Panc1 (cell line): Measurements from ENCODE around the gene FAM50B. TPM values are rescaled to one million over a fixed set of nuclear protein-coding genes. Genes with fewer than 3 reads are reported as not detected.

ENCODE experiments used
- ATAC-seq: fragments of 200-7000 bp; cut with Tn5 transposase; 2 replicates; pipeline ENCODE4 v1.9.1; 2020; ENCODE audit warnings: mild to moderate bottlenecking, moderate library complexity
- BruUV-seq: library from RNA; stranded (reverse); fragments of 400-500 nt; replicated peaks from 2 replicates; lab custom pipeline; 2021; lab: Mats Ljungman, UMichigan
- CTCF ChIA-PET: fragments of 300-600 bp; sonication (Branson Sonifier 250); formaldehyde crosslinking; loops from one replicate; lab custom pipeline; 2022; ENCODE audit warnings: antibody characterized with exemption; lab: Charles Lee
- POLR2A ChIA-PET: fragments of 300-600 bp; sonication (Branson Sonifier 250); formaldehyde crosslinking; loops from one replicate; lab custom pipeline; 2022; ENCODE audit warnings: antibody characterized with exemption; lab: Charles Lee
- DNase-seq: peaks from one replicate; pipeline ENCODE4 v3.0.0-alpha.2; 2010; ENCODE audit warnings: low read depth, low spot score
- H3K27ac ChIP-seq: 2 replicates; pipeline ENCODE4 v1.5.1; 2011; ENCODE audit warnings: mild to moderate bottlenecking, low read length, inconsistent platforms
- H3K27me3 ChIP-seq: fragments of 200-500 bp; sonication (Bioruptor generic); 2 replicates; pipeline ENCODE4 v1.6.0; 2014; ENCODE audit warnings: low read length, inconsistent platforms; ENCODE audit not compliant: control insufficient read depth, insufficient read depth
- H3K36me3 ChIP-seq: fragments of 200-500 bp; sonication (Bioruptor generic); 2 replicates; pipeline ENCODE4 v1.5.1; 2014; ENCODE audit warnings: inconsistent platforms, mild to moderate bottlenecking, low read length, moderate library complexity; ENCODE audit not compliant: control insufficient read depth, insufficient read depth
- H3K4me1 ChIP-seq: 2 replicates; pipeline ENCODE4 v1.5.1; 2011; ENCODE audit warnings: inconsistent platforms, mild to moderate bottlenecking, low read length, moderate library complexity; ENCODE audit not compliant: control insufficient read depth, insufficient read depth
- H3K4me3 ChIP-seq, 2 experiments: 2 replicates each; pipeline ENCODE4 v1.5.1; 2011 to 2012; ENCODE audit warnings: low read depth in 2 of 2, low read length in 2 of 2, mild to moderate bottlenecking in 2 of 2, inconsistent platforms in 1 of 2, moderate library complexity in 1 of 2
- H3K9me3 ChIP-seq: fragments of 200-500 bp; sonication (Bioruptor generic); 2 replicates; pipeline ENCODE4 v1.5.1; 2014; ENCODE audit warnings: low read depth, mild to moderate bottlenecking, inconsistent platforms, low read length, moderate library complexity; ENCODE audit not compliant: control insufficient read depth, insufficient read depth
- CTCF ChIP-seq: fragments of 450-650 bp; IDR thresholded peaks from 2 replicates; pipeline ENCODE4 v1.5.1; 2017; ENCODE audit warnings: mild to moderate bottlenecking
- POLR2AphosphoS5 ChIP-seq: IDR thresholded peaks from 2 replicates; pipeline ENCODE4 v1.6.1; 2012; ENCODE audit warnings: mild to moderate bottlenecking, low read depth, low read length, moderate library complexity
- REST ChIP-seq, 2 experiments: IDR thresholded peaks; 2 replicates each; pipeline ENCODE4 v1.6.1; 2011 to 2012; ENCODE audit warnings: low read depth in 2 of 2, control low read depth in 1 of 2, low read length in 1 of 2, mild to moderate bottlenecking in 1 of 2, moderate library complexity in 1 of 2; ENCODE audit not compliant: insufficient read depth in 1 of 2
- SIN3A ChIP-seq: IDR thresholded peaks from 2 replicates; pipeline ENCODE4 v1.6.1; 2012; ENCODE audit warnings: low read depth, mild to moderate bottlenecking, low read length, moderate library complexity, borderline replicate concordance; ENCODE audit not compliant: insufficient read depth
- TCF7L2 ChIP-seq: IDR thresholded peaks from 2 replicates; pipeline ENCODE4 v1.6.1; 2011; ENCODE audit warnings: mild to moderate bottlenecking, low read depth, low read length, inconsistent platforms
- in situ Hi-C: cut with HindIII; loops from 2 replicates; pipeline ENCODE4 v1.10.0; 2016; ENCODE audit warnings: low sequenced_read_pairs, low pct_unique_long_range_greater_than_20kb
- intact Hi-C: fragments of 100-400 bp; cut with micrococcal nuclease; formaldehyde crosslinking; loops from one replicate; pipeline ENCODE4 v1.10.0; 2022; ENCODE audit not compliant: unreplicated experiment
- total RNA-seq: library from RNA; stranded (reverse); gene quantifications from one replicate; pipeline ENCODE4 v1.2.1, GENCODE V29; 2021; ENCODE audit not compliant: unreplicated experiment

Gene FAM50B
- total RNA-seq, 1 experiment from 2014 or later: not detected

- in situ Hi-C loops: no loop called here
- Histone ChIP-seq H3K27me3 (no peaks in the 10 kb centered on the region), H3K36me3 (no peaks in the 10 kb centered on the region), H3K9me3 (no peaks in the 10 kb centered on the region), H3K4me1 (peaks cover 28% of the 10 kb centered on the region), H3K4me3 (peak overlapping the region; percentile 14 to 35), H3K27ac (peak overlapping the region; percentile 96)
- peak; percentile 90 for ATAC-seq
- intact Hi-C loops: loop anchor here (5.0 kb wide), 2 partner anchors 78 to 107 kb away; no protein-coding TSS in a partner anchor
- ChIA-PET CTCF (interaction anchor here (1.1 kb wide), 1 partner anchor 107 kb away, joined by 4 read pairs; no protein-coding TSS in a partner anchor), POLR2A (no interaction called here)
- TF ChIP-seq SIN3A (no peak), CTCF (peak; percentile 81), POLR2AphosphoS5 (no peak), TCF7L2 (no peak), REST (IDR thresholded peaks at IDR 0.05; ENCODE audit: insufficient read depth in 1 of 2, low read depth in 2 of 2, low read length in 1 of 2) (no peak)
- DNase-seq: no peak
- BruUV-seq: no TSS peak
Measured at GRCh38 chr6:3825331-3825831, 23.8 kb upstream of the FAM50B start.

GRCh38 chr6:3825851-3826581 lies 23.2 kb upstream of the FAM50B start:
- peak; percentile 96 for ATAC-seq
- intact Hi-C loops (loop anchor here (5.0 kb wide), 2 partner anchors 79 to 106 kb away; no protein-coding TSS in a partner anchor), in situ Hi-C loops (no loop called here)
- H3K4me3 ChIP-seq: peak overlapping the region; percentile 14 to 35
- CTCF ChIA-PET: interaction anchor here (0.6 to 1.1 kb wide), 2 partner anchors 106 to 388 kb away, joined by 4 to 12 read pairs; no protein-coding TSS in a partner anchor
- peaks cover 28% of the 10 kb centered on the region for H3K4me1 ChIP-seq
- H3K9me3 ChIP-seq: no peaks in the 10 kb centered on the region
- no peak for DNase-seq
- TF ChIP-seq SIN3A (no peak), CTCF (peak; percentile 17; the same call in 1 of the 2 replicates), TCF7L2 (0 out of 2 replicates have a peak, but pooled peaks have one; percentile 38), REST (IDR thresholded peaks at IDR 0.05; ENCODE audit: insufficient read depth in 1 of 2, low read depth in 2 of 2, low read length in 1 of 2) (no peak), POLR2AphosphoS5 (peak; percentile 63)
- peak overlapping the region; percentile 96 for H3K27ac ChIP-seq
- no peaks in the 10 kb centered on the region for H3K36me3 ChIP-seq
- BruUV-seq: no TSS peak
- POLR2A ChIA-PET: interaction anchor here (0.7 to 1.2 kb wide), 2 partner anchors 12 to 76 kb away, joined by 3 read pairs; no protein-coding TSS in a partner anchor
- no peaks in the 10 kb centered on the region for H3K27me3 ChIP-seq
